ENCODE data around the gene SDHAF1. TPM values are rescaled to one million over a fixed set of nuclear protein-coding genes. Genes with fewer than 3 reads are reported as not detected.
A peak's percentile ranks its signal among the peaks of the same experiment; 100 is the strongest.
"Not testable (repeated sequence)": the region's sequence is repeated elsewhere in the genome, so short reads cannot be mapped to it uniquely, and the experiment has no call there.

The SDHAF1 gene
- total RNA-seq, 1 donor: 21.0 TPM

- Histone ChIP-seq H3K4me1 (ENCODE audit: insufficient read depth, low read length) (peaks cover 8% of the 10 kb centered on the region), H3K27ac (ENCODE audit: low read depth, low read length) (no peak within 1 kb of the TSS), H2AFZ (ENCODE audit: low read length) (peak within 1 kb of the TSS; percentile 77), H4K20me1 (ENCODE audit: insufficient read depth, low read length) (peaks cover 3% of the 10 kb centered on the region), H3K79me2 (ENCODE audit: insufficient read depth, low read length) (peaks cover 2% of the 10 kb centered on the region), H3K36me3 (ENCODE audit: insufficient read depth, low read length) (peaks cover 5% of the 10 kb centered on the region), H3K9me3 (ENCODE audit: low read depth, low read length) (no peaks in the 10 kb centered on the region), H3K4me2 (ENCODE audit: insufficient read depth, low read length) (peak within 1 kb of the TSS; percentile 79), H3K4me3 (ENCODE audit: insufficient read depth, low read length) (peak within 1 kb of the TSS; percentile 97), H3K27me3 (ENCODE audit: insufficient read depth, low read length) (no peaks in the 10 kb centered on the region)
- DNase-seq (ENCODE audit: insufficient read length, low spot score, missing footprints): peak; percentile 99
- TF ChIP-seq CTCF (IDR thresholded peaks at IDR 0.05; ENCODE audit: extremely low read depth, low read depth, low read length): no peak
These were observed 37.5 kb downstream of the SDHAF1 start, which contains the start of gene CLIP3 for GRCh38 chr19:36032251-36033104. TSS of gene CLIP3 (minus strand) at chr19:36032873. CDS start at chr19:36032357, 516 bp downstream.

GRCh38 chr19:36040495-36040894, 45.5 kb downstream of the SDHAF1 start:
- H2AFZ ChIP-seq (ENCODE audit: low read length): no peak overlapping the region
- H3K4me2 ChIP-seq (ENCODE audit: insufficient read depth, low read length): no peak overlapping the region
- H3K4me1 ChIP-seq (ENCODE audit: insufficient read depth, low read length): peaks cover 14% of the 10 kb centered on the region

GRCh38 chr19:36041092-36041491, 46.1 kb downstream of the SDHAF1 start:
- H3K27me3 ChIP-seq (ENCODE audit: insufficient read depth, low read length); H3K36me3 ChIP-seq (ENCODE audit: insufficient read depth, low read length); DNase-seq (ENCODE audit: insufficient read length, low spot score, missing footprints); H3K4me3 ChIP-seq (ENCODE audit: insufficient read depth, low read length); H3K4me2 ChIP-seq (ENCODE audit: insufficient read depth, low read length); H4K20me1 ChIP-seq (ENCODE audit: insufficient read depth, low read length); H3K79me2 ChIP-seq (ENCODE audit: insufficient read depth, low read length); H3K9me3 ChIP-seq (ENCODE audit: low read depth, low read length): not testable (repeated sequence)
- H3K4me1 ChIP-seq (ENCODE audit: insufficient read depth, low read length): peaks cover 14% of the 10 kb centered on the region
- H2AFZ ChIP-seq (ENCODE audit: low read length): peak overlapping the region; percentile 78
- peak overlapping the region; percentile 60 for H3K27ac ChIP-seq (ENCODE audit: low read depth, low read length)

More at GRCh38 chr19:36040495-36040894, 45.5 kb downstream of the SDHAF1 start:
- no peaks in the 10 kb centered on the region for H3K36me3 ChIP-seq (ENCODE audit: insufficient read depth, low read length)
- TF ChIP-seq CTCF (IDR thresholded peaks at IDR 0.05; ENCODE audit: extremely low read depth, low read depth, low read length): no peak
- no peak overlapping the region for H3K4me3 ChIP-seq (ENCODE audit: insufficient read depth, low read length)
- H3K27me3 ChIP-seq (ENCODE audit: insufficient read depth, low read length): no peaks in the 10 kb centered on the region
- no peaks in the 10 kb centered on the region for H4K20me1 ChIP-seq (ENCODE audit: insufficient read depth, low read length)
- no peak for DNase-seq (ENCODE audit: insufficient read length, low spot score, missing footprints)
- no peaks in the 10 kb centered on the region for H3K79me2 ChIP-seq (ENCODE audit: insufficient read depth, low read length)
- H3K9me3 ChIP-seq (ENCODE audit: low read depth, low read length): no peaks in the 10 kb centered on the region
- H3K27ac ChIP-seq (ENCODE audit: low read depth, low read length): no peak overlapping the region

- Histone ChIP-seq H3K9me3 (ENCODE audit: low read depth, low read length) (no peaks in the 10 kb centered on the region), H3K4me3 (ENCODE audit: insufficient read depth, low read length) (no peak overlapping the region), H2AFZ (ENCODE audit: low read length) (peak overlapping the region; percentile 78), H4K20me1 (ENCODE audit: insufficient read depth, low read length) (no peaks in the 10 kb centered on the region), H3K4me2 (ENCODE audit: insufficient read depth, low read length) (peak overlapping the region; percentile 3), H3K36me3 (ENCODE audit: insufficient read depth, low read length) (no peaks in the 10 kb centered on the region), H3K27me3 (ENCODE audit: insufficient read depth, low read length) (no peaks in the 10 kb centered on the region), H3K79me2 (ENCODE audit: insufficient read depth, low read length) (no peaks in the 10 kb centered on the region), H3K27ac (ENCODE audit: low read depth, low read length) (peak overlapping the region; percentile 60), H3K4me1 (ENCODE audit: insufficient read depth, low read length) (peaks cover 14% of the 10 kb centered on the region)
- DNase-seq (ENCODE audit: insufficient read length, low spot score, missing footprints): no peak
- TF ChIP-seq CTCF (IDR thresholded peaks at IDR 0.05; ENCODE audit: extremely low read depth, low read depth, low read length): no peak
These were observed 46.8 kb downstream of the SDHAF1 start for GRCh38 chr19:36041831-36042230.
